Uterus (tissue), 2 donors: ENCODE data around the gene KREMEN1.
"Not testable (repeated sequence)": the region's sequence is repeated elsewhere in the genome, so short reads cannot be mapped to it uniquely, and the experiment has no call there.

Experiments used
- CTCF ChIP-seq, 4 experiments: fragments of 200-600 bp in 2 of 4; fragments of 450-650 bp in 2 of 4; sonication (generic) in 2 of 4; IDR thresholded peaks; one replicate each; pipeline ENCODE4 v1.5.1; 2016 to 2019; ENCODE audit warnings: antibody characterized with exemption in 4 of 4, mild to moderate bottlenecking in 2 of 4, moderate library complexity in 1 of 4
- POLR2A ChIP-seq, 2 donors: fragments of 450-650 bp; IDR thresholded peaks; one replicate each; pipeline ENCODE4 v1.6.1; 2016; ENCODE audit warnings: antibody characterized with exemption in 2 of 2, mild to moderate bottlenecking in 1 of 2, moderate library complexity in 1 of 2

GRCh38 chr22:29039684-29040083 is 33.2 kb upstream of the KREMEN1 start:
- TF ChIP-seq POLR2A, CTCF (IDR thresholded peaks at IDR 0.05): not testable (repeated sequence)
